Trophoblast cell (in vitro differentiated cells and primary cell): ENCODE results near the gene KLF16.

Source experiments
- DNase-seq, 2 donors: peaks; one replicate each; pipeline ENCODE4 v3.0.0-alpha.2; 2016
- H2AFZ ChIP-seq: 2 replicates; pipeline ENCODE4 v1.6.1; 2013; ENCODE audit warnings: low read length, moderate library complexity, mild to moderate bottlenecking; ENCODE audit not compliant: insufficient read depth, poor library complexity
- H2AK5ac ChIP-seq: 2 replicates; pipeline ENCODE4 v1.6.1; 2013; ENCODE audit warnings: mild to moderate bottlenecking, low read length
- H2BK120ac ChIP-seq: 2 replicates; pipeline ENCODE4 v1.6.1; 2013; ENCODE audit warnings: low read length, mild to moderate bottlenecking, moderate library complexity; ENCODE audit not compliant: insufficient read depth, poor library complexity
- H2BK12ac ChIP-seq: 2 replicates; pipeline ENCODE4 v1.6.1; 2013; ENCODE audit warnings: mild to moderate bottlenecking, low read length, moderate library complexity
- H2BK5ac ChIP-seq: 2 replicates; pipeline ENCODE4 v1.6.1; 2013; ENCODE audit warnings: low read length, low read depth, moderate library complexity, mild to moderate bottlenecking; ENCODE audit not compliant: poor library complexity
- H3K14ac ChIP-seq: 2 replicates; pipeline ENCODE4 v1.6.1; 2013; ENCODE audit warnings: mild to moderate bottlenecking, low read length
- H3K18ac ChIP-seq: 2 replicates; pipeline ENCODE4 v1.6.1; 2013; ENCODE audit warnings: mild to moderate bottlenecking, low read length
- H3K23ac ChIP-seq: 2 replicates; pipeline ENCODE4 v1.6.1; 2013; ENCODE audit warnings: low read length
- H3K27ac ChIP-seq: 2 replicates; pipeline ENCODE4 v1.5.1; 2013; ENCODE audit warnings: low read depth, mild to moderate bottlenecking, inconsistent platforms, low read length, moderate library complexity
- H3K27me3 ChIP-seq: 2 replicates; pipeline ENCODE4 v1.6.1; 2013; ENCODE audit warnings: inconsistent platforms, mild to moderate bottlenecking, low read length, moderate library complexity; ENCODE audit not compliant: insufficient read depth
- H3K36me3 ChIP-seq, 2 experiments: 1 replicate in 1 of 2; 2 replicates in 1 of 2; pipeline ENCODE4 v1.6.1; 2013; ENCODE audit warnings: low read length in 2 of 2, mild to moderate bottlenecking in 2 of 2, moderate library complexity in 1 of 2; ENCODE audit not compliant: insufficient read depth in 2 of 2, control insufficient read depth in 1 of 2
- H3K4ac ChIP-seq: 2 replicates; pipeline ENCODE4 v1.6.1; 2013; ENCODE audit warnings: low read depth, mild to moderate bottlenecking, low read length, moderate library complexity
- H3K4me1 ChIP-seq, 2 experiments: 1 replicate in 1 of 2; 2 replicates in 1 of 2; pipeline ENCODE4 v1.6.1; 2013; ENCODE audit warnings: low read length in 2 of 2, mild to moderate bottlenecking in 2 of 2, moderate library complexity in 1 of 2; ENCODE audit not compliant: insufficient read depth in 2 of 2, control insufficient read depth in 1 of 2
- H3K4me2 ChIP-seq: 2 replicates; pipeline ENCODE4 v1.6.1; 2013; ENCODE audit warnings: inconsistent platforms, mild to moderate bottlenecking, low read length, moderate library complexity
- H3K4me3 ChIP-seq: 2 replicates; pipeline ENCODE4 v1.5.1; 2013; ENCODE audit warnings: mild to moderate bottlenecking, low read depth, low read length, inconsistent platforms
- H3K79me1 ChIP-seq: one replicate; pipeline ENCODE4 v1.6.1; 2013; ENCODE audit warnings: low read length
- H3K79me2 ChIP-seq: 2 replicates; pipeline ENCODE4 v1.6.1; 2013; ENCODE audit warnings: low read length, mild to moderate bottlenecking; ENCODE audit not compliant: control insufficient read depth, insufficient read depth, poor library complexity
- H3K9ac ChIP-seq: 2 replicates; pipeline ENCODE4 v1.6.1; 2013; ENCODE audit warnings: mild to moderate bottlenecking, low read length
- H3K9me3 ChIP-seq: 2 replicates; pipeline ENCODE4 v1.6.1; 2013; ENCODE audit warnings: low read depth, mild to moderate bottlenecking, control low read depth, inconsistent platforms, low read length; ENCODE audit not compliant: insufficient read depth
- H4K12ac ChIP-seq: 2 replicates; pipeline ENCODE4 v1.6.1; 2013; ENCODE audit warnings: low read depth, mild to moderate bottlenecking, low read length, moderate library complexity
- H4K8ac ChIP-seq: 2 replicates; pipeline ENCODE4 v1.6.1; 2013; ENCODE audit warnings: low read depth, mild to moderate bottlenecking, low read length, moderate library complexity
- H4K91ac ChIP-seq: one replicate; pipeline ENCODE4 v1.6.1; 2013; ENCODE audit warnings: low read depth, mild to moderate bottlenecking, low read length, moderate library complexity
- WGBS: extraction: QIAGEN DNeasy Blood & Tissue Kit; methylation state at CpG from one replicate; pipeline ENCODE4 v1.1.7; 2013; ENCODE audit warnings: missing lambda C conversion rate; ENCODE audit not compliant: insufficient read length, insufficient coverage; ENCODE audit errors: extremely low coverage; 5-methylcytosine and 5-hydroxymethylcytosine counted together

Gene KLF16

DNA sequence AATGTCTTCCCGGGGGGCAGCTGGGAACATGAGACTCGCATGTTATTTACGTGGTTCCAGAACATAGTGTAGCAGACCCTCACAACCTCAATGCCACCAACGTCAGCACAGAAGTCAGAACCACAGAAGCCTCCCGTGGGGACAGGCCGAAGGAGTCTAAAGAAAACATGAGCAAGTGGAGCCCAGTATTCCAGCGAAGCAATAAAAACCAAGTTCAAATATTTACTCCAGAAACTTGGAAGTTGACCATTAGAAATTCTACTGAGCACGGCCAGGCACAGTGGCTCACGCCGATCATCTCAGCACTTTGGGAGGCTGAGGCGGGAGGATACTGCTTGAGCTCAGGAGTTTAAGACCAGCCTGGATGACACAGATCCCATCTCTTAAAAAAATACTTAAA lies 33.4 kb downstream of the KLF16 start:
- H3K4me1 ChIP-seq, result no peaks in the 10 kb centered on the region
- H2BK5ac ChIP-seq, result no peak overlapping the region
- no peak overlapping the region for H2AFZ ChIP-seq
- no peak overlapping the region for H4K8ac ChIP-seq
- H2AK5ac ChIP-seq, result no peak overlapping the region
- H3K79me1 ChIP-seq, result no peaks in the 10 kb centered on the region
- H3K27ac ChIP-seq, result no peak overlapping the region
- no peak overlapping the region for H3K18ac ChIP-seq
- no peak overlapping the region for H2BK12ac ChIP-seq
- no peak overlapping the region for H3K4ac ChIP-seq
- H3K4me2 ChIP-seq, result no peak overlapping the region
- H2BK120ac ChIP-seq, result no peak overlapping the region
- H4K12ac ChIP-seq, result no peak overlapping the region
- no peaks in the 10 kb centered on the region for H3K9me3 ChIP-seq
- no peaks in the 10 kb centered on the region for H3K27me3 ChIP-seq
- no peak for DNase-seq
- peaks cover 52 to 60% of the 10 kb centered on the region in 2 experiments for H3K36me3 ChIP-seq
- H3K23ac ChIP-seq, result no peak overlapping the region
- no peaks in the 10 kb centered on the region for H3K79me2 ChIP-seq
- no CpG with 5 or more reads among the region's 11 CpGs for WGBS
- no peak overlapping the region for H3K9ac ChIP-seq
- H3K4me3 ChIP-seq, result no peak overlapping the region
- no peak overlapping the region for H3K14ac ChIP-seq
- H4K91ac ChIP-seq, result no peak overlapping the region

DNA sequence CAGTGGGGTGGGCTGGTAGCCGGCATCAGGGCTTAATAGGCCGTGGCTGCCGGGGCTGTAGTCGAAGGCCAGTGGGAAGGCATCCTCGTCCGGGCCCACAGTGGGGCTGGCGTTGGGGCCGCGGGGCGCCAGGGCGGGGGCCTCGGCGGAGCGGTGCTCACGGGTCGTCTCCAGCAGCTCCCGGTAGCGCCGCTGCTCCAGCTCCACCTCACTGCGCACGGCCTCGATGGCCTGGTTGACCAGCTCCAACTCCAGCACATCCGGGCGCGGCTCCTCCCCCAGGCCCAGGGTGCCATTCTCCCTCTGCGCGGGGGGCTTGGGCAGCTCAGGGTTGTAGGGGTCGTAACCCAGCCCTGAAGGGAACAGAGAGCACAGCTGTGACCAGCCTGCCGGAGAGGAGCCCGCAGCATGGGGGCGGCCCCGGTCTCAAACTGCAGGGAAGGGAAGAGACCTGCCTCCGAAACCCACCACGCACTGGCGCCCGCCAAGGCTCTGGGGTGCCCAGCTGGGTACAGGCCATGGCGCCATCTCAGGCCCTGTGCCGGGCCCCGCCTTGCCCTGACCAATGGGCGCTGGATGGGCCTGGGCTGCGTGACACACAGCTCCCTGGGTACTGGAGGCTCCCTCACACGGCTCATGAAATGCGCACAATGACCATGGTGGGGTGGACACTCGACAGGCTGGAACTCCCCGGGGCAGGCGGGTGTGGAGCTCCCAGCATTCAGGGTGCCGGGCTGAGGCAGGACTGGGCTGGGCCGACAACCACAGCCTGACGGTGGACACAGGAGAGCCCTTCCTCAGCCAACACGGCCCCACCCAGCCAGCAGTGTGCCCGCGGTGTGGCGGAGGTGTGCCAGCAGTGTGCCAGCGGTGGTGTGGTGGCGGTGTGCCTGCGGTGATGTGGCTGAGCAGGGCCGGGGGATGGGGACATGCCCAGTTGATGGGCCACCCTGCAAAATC lies 34.8 kb downstream of the KLF16 start:
- no peak overlapping the region for H4K12ac ChIP-seq
- H3K36me3 ChIP-seq, result peaks cover 59% of the 10 kb centered on the region in 2 experiments
- no peak overlapping the region for H2AK5ac ChIP-seq
- H2AFZ ChIP-seq, result no peak overlapping the region
- H3K79me2 ChIP-seq, result no peaks in the 10 kb centered on the region
- H2BK5ac ChIP-seq, result no peak overlapping the region
- no peak for DNase-seq
- no peaks in the 10 kb centered on the region for H3K4me1 ChIP-seq
- H3K27ac ChIP-seq, result no peak overlapping the region
- WGBS, result no CpG with 5 or more reads among the region's 57 CpGs
- H3K9me3 ChIP-seq, result no peaks in the 10 kb centered on the region
- H3K14ac ChIP-seq, result no peak overlapping the region
- no peak overlapping the region for H3K4ac ChIP-seq
- no peaks in the 10 kb centered on the region for H3K79me1 ChIP-seq
- H3K23ac ChIP-seq, result no peak overlapping the region
- no peak overlapping the region for H2BK12ac ChIP-seq
- H4K8ac ChIP-seq, result no peak overlapping the region
- no peak overlapping the region for H2BK120ac ChIP-seq
- H3K4me3 ChIP-seq, result no peak overlapping the region
- H3K9ac ChIP-seq, result no peak overlapping the region
- no peak overlapping the region for H3K4me2 ChIP-seq
- H3K18ac ChIP-seq, result no peak overlapping the region
- no peak overlapping the region for H4K91ac ChIP-seq
- H3K27me3 ChIP-seq, result no peaks in the 10 kb centered on the region

DNA sequence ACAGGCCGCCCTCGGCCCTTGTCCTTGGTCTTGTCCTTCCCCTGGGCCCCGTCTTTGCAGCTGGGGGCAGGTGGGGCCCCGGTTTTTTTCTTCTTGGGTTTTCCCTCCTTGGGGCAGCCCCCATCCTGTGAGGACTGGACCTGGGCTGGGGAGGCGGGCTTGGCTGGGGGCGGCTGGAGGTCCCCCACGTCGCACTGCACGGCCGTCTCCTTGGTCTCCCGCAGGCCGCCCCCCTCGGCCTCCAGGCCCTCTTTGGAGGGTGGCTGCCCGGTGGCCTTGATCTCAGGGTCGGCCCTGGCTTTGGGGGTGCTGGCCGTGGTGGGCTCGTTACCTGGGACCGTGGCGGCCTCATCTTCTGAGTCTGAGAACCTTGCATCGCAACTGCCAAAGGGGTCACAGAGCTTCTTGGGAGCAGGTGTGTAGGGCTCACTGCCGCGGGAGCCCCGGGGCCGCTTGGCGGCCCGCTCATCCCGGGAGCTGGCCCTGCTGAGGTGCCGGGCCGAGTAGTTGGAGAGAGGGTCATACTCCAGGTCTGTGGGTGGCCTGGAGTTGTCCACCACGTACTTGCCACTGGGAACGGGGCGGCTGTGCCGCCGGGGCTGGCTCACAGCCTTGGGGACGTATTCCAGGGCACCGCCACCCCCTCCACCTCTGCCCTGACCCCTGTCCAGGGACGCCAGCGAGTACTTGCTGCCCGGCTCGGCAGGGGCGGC lies 35.7 kb downstream of the KLF16 start:
- Histone ChIP-seq H3K4me3 (no peak overlapping the region), H3K18ac (no peak overlapping the region), H4K91ac (no peak overlapping the region), H3K27me3 (no peaks in the 10 kb centered on the region), H4K12ac (no peak overlapping the region), H2AK5ac (no peak overlapping the region), H2BK120ac (no peak overlapping the region), H3K36me3 (peaks cover 63 to 68% of the 10 kb centered on the region in 2 experiments), H3K9me3 (no peaks in the 10 kb centered on the region), H3K23ac (no peak overlapping the region), H2BK5ac (no peak overlapping the region), H2BK12ac (no peak overlapping the region), H4K8ac (no peak overlapping the region), H3K4me2 (no peak overlapping the region), H2AFZ (no peak overlapping the region), H3K27ac (no peak overlapping the region), H3K4me1 (no peaks in the 10 kb centered on the region), H3K79me1 (no peaks in the 10 kb centered on the region), H3K14ac (no peak overlapping the region), H3K9ac (no peak overlapping the region), H3K79me2 (no peaks in the 10 kb centered on the region), H3K4ac (no peak overlapping the region)
- WGBS, result no CpG with 5 or more reads among the region's 41 CpGs
- DNase-seq, result no peak

DNA sequence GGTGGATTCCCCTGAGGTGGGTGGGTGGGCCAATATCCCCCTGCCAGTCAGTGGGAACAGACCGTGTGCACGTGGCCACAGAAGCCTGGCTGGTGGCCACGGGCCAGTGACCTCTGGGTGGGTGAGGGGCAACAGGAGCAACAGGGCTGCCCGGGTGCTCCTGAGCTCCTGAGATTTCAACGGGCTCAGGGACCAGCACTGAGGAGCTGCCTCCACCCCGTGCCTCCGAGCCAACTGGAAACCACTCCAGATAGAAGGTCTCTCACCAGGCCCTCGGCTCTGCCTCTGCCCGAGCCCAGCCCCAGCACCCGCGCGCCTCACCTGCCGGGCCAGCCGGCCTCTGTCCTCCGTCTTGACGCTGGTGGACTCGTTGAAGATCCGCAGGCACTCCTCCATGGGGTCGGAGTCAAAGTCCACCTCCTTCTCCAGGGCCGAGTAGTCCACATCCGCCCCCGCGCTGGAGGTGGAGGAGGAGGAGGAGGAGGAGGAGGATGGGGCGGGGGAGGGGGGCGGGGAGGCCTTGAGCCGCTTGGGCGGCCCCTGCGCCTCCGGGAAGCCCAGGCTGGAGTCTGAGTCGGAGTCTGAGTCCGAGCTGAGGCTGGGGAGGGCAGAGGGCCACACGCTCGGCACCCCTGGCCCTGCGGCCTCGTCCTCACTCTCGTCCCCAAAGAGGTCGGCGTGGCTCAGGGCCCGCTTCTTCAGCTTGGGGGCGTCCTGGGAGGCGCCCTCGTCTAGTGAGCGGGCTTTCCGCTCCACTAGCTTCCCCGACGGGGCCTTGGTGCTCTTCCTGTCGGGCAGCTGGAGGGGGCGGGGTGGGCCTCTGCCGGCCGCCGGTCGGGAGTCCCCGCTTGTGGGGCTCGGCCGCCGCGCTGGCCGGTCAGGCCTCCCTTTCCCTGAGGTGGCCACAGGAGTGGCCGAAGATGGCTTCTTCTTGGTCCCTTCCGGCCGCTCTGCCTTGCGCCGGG lies 36.5 kb downstream of the KLF16 start:
- H3K18ac ChIP-seq, result no peak overlapping the region
- H3K79me2 ChIP-seq, result no peaks in the 10 kb centered on the region
- no peak overlapping the region for H4K12ac ChIP-seq
- H3K9me3 ChIP-seq, result no peaks in the 10 kb centered on the region
- H2AFZ ChIP-seq, result no peak overlapping the region
- no peak overlapping the region for H3K4me2 ChIP-seq
- H3K4me3 ChIP-seq, result no peak overlapping the region
- H3K27me3 ChIP-seq, result no peaks in the 10 kb centered on the region
- peaks cover 71 to 72% of the 10 kb centered on the region in 2 experiments for H3K36me3 ChIP-seq
- no peak overlapping the region for H3K27ac ChIP-seq
- H2AK5ac ChIP-seq, result no peak overlapping the region
- no peak overlapping the region for H4K91ac ChIP-seq
- no peak overlapping the region for H2BK12ac ChIP-seq
- H3K23ac ChIP-seq, result no peak overlapping the region
- no peak overlapping the region for H4K8ac ChIP-seq
- H2BK5ac ChIP-seq, result no peak overlapping the region
- H3K4me1 ChIP-seq, result no peaks in the 10 kb centered on the region
- DNase-seq, result no peak
- H3K14ac ChIP-seq, result no peak overlapping the region
- WGBS, result no CpG with 5 or more reads among the region's 63 CpGs
- no peak overlapping the region for H3K9ac ChIP-seq
- H2BK120ac ChIP-seq, result no peak overlapping the region
- H3K79me1 ChIP-seq, result no peaks in the 10 kb centered on the region
- H3K4ac ChIP-seq, result no peak overlapping the region
